ENCODE results near the gene EML4. TPM values are rescaled to one million over a fixed set of nuclear protein-coding genes. Genes with fewer than 3 reads are reported as not detected.

Gene EML4
- total RNA-seq, 2 experiments from 2014 or later: 37.1 to 43.2 TPM

- Histone ChIP-seq H4K20me1 (ENCODE audit: insufficient read depth, low read length) (no peaks in the 10 kb centered on the region), H3K4me2 (ENCODE audit: low read length) (peak overlapping the region; percentile 74), H3K9me2 (ENCODE audit: insufficient read depth, low read length) (no peaks in the 10 kb centered on the region), H3K79me2 (ENCODE audit: insufficient read depth, low read depth, low read length) (no peaks in the 10 kb centered on the region), H3K9me3 (ENCODE audit: low read length) (no peaks in the 10 kb centered on the region), H3K4me1 (ENCODE audit: insufficient read depth, low read length, poor library complexity, severe bottlenecking) (peaks cover 88% of the 10 kb centered on the region), H2AFZ (ENCODE audit: low read length) (peak overlapping the region; percentile 83), H3K36me3 (ENCODE audit: insufficient read depth, low read length) (no peaks in the 10 kb centered on the region), H3K4me3 (ENCODE audit: low read depth, low read length, poor library complexity, severe bottlenecking) (peak overlapping the region; percentile 25), H3K27ac (ENCODE audit: low read depth, low read length, poor library complexity, severe bottlenecking) (peak overlapping the region; percentile 58)
- intact Hi-C loops (cut with micrococcal nuclease; ENCODE audit: unreplicated experiment): loop anchor here (2.0 kb wide), 1 partner anchor 23 kb away; no protein-coding TSS in a partner anchor
- ChIA-PET POLR2A (interaction anchor here (0.6 to 5.1 kb wide), 11 partner anchors 8 to 135 kb away, joined by 3 to 26 read pairs (median 4); no protein-coding TSS in a partner anchor), CTCF (ENCODE audit: unreplicated experiment) (interaction anchor here (1.9 kb wide), 1 partner anchor 22 kb away, joined by 7 read pairs; no protein-coding TSS in a partner anchor)
- no peak for TF ChIP-seq EZH2phosphoT487 (IDR thresholded peaks at IDR 0.05; ENCODE audit: borderline replicate concordance, low read depth, low read length)
- no peak for TF ChIP-seq CTCF (conservative IDR thresholded peaks at IDR 0.05; ENCODE audit: low read length)
- DNase-seq (ENCODE audit: low spot score): peak; percentile 63
- BruUV-seq (replicated peaks): no TSS peak
These were observed 41.4 kb upstream of the EML4 start for GRCh38 chr2:42127425-42128424.

- no TSS peak for BruUV-seq (replicated peaks)
- ChIA-PET CTCF (ENCODE audit: unreplicated experiment) (interaction anchor here (1.9 kb wide), 1 partner anchor 24 kb away, joined by 7 read pairs; no protein-coding TSS in a partner anchor), POLR2A (interaction anchor here (0.6 to 5.1 kb wide), 10 partner anchors 10 to 1623 kb away, joined by 3 to 26 read pairs (median 4); no protein-coding TSS in a partner anchor)
- Histone ChIP-seq H3K9me3 (ENCODE audit: low read length) (no peaks in the 10 kb centered on the region), H3K4me3 (ENCODE audit: low read depth, low read length, poor library complexity, severe bottlenecking) (peak overlapping the region; percentile 16), H2AFZ (ENCODE audit: low read length) (peak overlapping the region; percentile 83; the same call in 1 of the 2 replicates), H3K36me3 (ENCODE audit: insufficient read depth, low read length) (no peaks in the 10 kb centered on the region), H3K4me2 (ENCODE audit: low read length) (peak overlapping the region; percentile 74), H4K20me1 (ENCODE audit: insufficient read depth, low read length) (no peaks in the 10 kb centered on the region), H3K4me1 (ENCODE audit: insufficient read depth, low read length, poor library complexity, severe bottlenecking) (peaks cover 92% of the 10 kb centered on the region), H3K27ac (ENCODE audit: low read depth, low read length, poor library complexity, severe bottlenecking) (peak overlapping the region; percentile 58), H3K79me2 (ENCODE audit: insufficient read depth, low read depth, low read length) (no peaks in the 10 kb centered on the region), H3K9me2 (ENCODE audit: insufficient read depth, low read length) (no peaks in the 10 kb centered on the region)
- TF ChIP-seq EZH2phosphoT487 (IDR thresholded peaks at IDR 0.05; ENCODE audit: borderline replicate concordance, low read depth, low read length): no peak
- TF ChIP-seq CTCF (conservative IDR thresholded peaks at IDR 0.05; ENCODE audit: low read length): no peak
- peak; percentile 58 for DNase-seq (ENCODE audit: low spot score)
- intact Hi-C loops (cut with micrococcal nuclease; ENCODE audit: unreplicated experiment): loop anchor here (2.0 kb wide), 1 partner anchor 24 kb away; no protein-coding TSS in a partner anchor
These were observed 40.2 kb upstream of the EML4 start for GRCh38 chr2:42128721-42129486.
